Midbrain (tissue), 1 donor: ENCODE data around the gene DIS3L2.
"Not testable (repeated sequence)": the region's sequence is repeated elsewhere in the genome, so short reads cannot be mapped to it uniquely, and the experiment has no call there.

ENCODE experiments used
- DNase-seq: peaks from one replicate; lab custom pipeline; 2025; lab: John Stamatoyannopoulos, UW

The DIS3L2 gene

DNA sequence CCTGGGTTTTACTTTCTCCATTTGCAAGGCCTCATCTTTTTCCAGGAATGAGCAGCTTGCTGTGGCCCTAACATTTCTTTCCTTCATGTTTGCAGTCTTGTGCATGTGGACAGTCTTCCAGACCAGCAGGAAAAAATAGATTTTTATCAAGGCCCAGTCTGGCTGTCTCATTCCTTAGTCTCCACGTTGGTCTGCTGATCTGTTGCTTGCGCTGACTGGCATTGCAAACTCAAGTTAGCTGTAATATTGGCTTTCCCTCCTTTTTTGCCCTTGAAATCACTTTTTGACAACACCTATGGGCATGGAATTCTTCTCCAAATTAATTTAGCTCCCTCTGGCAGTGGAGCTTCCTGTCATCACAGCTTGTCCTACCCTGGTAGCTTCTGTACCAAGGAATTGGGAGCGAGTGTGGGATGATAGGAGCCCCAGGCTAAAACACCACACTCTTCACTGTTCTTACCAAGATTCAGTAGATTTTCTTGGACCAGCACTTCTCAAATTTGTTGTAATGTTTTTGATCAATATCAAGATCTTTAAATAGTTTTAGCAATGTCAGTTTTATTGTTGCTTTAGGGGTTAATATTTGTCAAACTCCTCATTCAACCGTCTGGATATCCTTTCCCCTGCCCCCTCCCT is 48.2 kb downstream of the DIS3L2 start:
- no peak for DNase-seq

GRCh38 chr2:232013701-232014353 is 52.3 kb downstream of the DIS3L2 start:
- DNase-seq = no peak

GRCh38 chr2:232014681-232015080 is 53.2 kb downstream of the DIS3L2 start:
- DNase-seq = no peak

- no peak for DNase-seq
Measured at GRCh38 chr2:232018181-232018580, 56.7 kb downstream of the DIS3L2 start.

DNA sequence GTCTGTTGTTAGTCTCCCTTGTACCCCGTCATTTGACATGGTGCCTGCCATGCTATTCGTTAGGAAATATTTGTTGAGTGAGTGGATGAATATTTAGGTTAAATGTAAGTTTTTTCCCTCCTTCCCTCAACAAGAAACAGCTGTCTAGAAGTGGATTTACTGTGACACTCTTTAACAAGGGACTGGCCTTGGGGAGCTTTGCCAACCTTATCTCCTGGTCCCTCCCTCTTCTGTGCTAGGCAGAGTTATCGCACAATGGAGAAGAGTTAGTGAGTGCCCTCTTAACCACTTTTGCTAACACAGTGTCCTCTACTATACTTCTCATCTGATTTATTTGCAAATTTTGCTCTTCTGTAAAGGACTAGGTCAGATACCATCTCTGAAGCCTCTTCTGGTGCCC is 61.2 kb downstream of the DIS3L2 start:
- no peak for DNase-seq

DNA sequence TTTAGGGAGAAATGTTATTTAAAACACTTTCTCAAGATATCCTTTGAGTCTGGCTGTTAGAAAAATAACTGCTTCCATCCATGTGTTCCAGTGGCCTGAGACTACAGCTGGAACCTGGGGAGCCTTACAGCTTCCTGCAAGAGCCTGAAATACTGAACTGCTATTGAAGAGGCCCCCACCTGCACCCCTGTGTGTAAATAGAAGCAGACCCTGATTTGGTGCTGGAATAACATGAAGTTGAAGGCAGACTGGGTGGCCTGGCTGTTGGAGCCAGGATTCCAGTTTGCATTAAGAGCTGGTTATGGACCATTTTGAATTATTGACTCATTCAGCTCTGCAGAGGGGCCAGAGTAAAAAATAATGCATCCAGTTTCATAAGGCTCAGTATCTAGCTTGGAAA is 61.9 kb downstream of the DIS3L2 start:
- no peak for DNase-seq

GRCh38 chr2:232024457-232024856 is 62.9 kb downstream of the DIS3L2 start:
- DNase-seq = no peak

- DNase-seq = no peak
Measured at GRCh38 chr2:232026910-232027309, 65.4 kb downstream of the DIS3L2 start.

GRCh38 chr2:232027530-232027929 is 66.0 kb downstream of the DIS3L2 start:
- no peak for DNase-seq

GRCh38 chr2:232028071-232028470 is 66.6 kb downstream of the DIS3L2 start:
- DNase-seq = no peak

GRCh38 chr2:232028631-232029030 is 67.1 kb downstream of the DIS3L2 start:
- no peak for DNase-seq

DNA sequence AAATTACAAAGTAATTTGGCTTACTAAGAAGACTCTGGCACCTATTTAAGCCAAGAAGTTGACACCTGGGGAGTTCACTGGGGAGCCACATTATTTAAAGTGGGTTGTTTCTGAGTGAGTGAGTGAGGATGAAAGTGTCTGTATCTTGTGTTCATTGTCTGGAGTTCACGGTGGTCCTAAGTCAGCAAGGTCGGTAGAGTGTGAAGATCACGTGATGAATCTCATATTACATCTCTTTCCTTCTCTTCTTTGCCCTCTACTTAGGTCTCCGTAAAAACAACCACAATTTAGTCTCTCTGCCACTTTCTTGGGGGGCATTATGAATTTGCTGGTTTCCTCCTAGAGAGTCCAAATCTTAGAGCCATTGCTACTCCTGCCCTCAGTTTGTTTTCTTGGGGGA is 67.8 kb downstream of the DIS3L2 start:
- no peak for DNase-seq

- no peak for DNase-seq
Measured at GRCh38 chr2:232030229-232030628, 68.7 kb downstream of the DIS3L2 start.

DNA sequence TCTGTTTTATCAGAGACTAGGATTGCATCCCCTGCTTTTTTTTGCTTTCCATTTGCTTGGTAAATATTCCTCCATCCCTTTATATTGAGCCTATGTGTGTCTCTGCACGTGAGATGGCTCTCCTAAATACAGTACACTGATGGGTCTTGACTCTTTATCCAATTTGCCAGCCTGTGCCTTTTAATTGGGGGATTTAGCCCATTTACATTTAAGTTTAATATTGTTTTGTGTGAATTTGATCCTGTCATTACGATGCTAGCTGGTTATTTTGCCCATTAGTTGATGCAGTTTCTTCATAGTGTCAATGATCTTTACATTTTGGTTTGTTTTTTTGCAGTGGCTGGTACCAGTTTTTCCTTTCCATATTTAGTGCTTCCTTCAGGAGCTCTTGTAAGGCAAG is 73.8 kb downstream of the DIS3L2 start:
- not testable (repeated sequence) for DNase-seq

DNA sequence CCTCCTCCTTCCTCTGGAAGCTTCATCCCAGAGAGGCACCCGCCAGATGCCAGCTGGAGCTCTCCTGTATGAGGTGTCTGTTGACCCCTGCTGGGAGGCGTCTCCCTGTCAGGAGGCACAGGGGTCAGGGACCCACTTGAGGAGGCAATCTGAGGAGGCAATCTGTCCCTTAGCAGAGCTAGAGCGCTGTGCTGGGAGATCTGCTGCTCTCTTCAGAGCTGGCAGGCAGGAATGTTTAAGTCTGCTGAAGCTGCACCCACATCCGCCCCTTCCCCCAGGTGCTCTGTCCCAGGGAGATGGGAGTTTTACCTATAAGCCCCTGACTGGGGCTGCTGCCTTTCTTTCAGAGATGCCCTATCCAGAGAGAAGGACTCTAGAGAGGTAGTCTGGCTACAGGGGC is 75.4 kb downstream of the DIS3L2 start:
- DNase-seq = not testable (repeated sequence)

- DNase-seq = no peak
Measured at GRCh38 chr2:232038251-232038880, 76.9 kb downstream of the DIS3L2 start.

DNA sequence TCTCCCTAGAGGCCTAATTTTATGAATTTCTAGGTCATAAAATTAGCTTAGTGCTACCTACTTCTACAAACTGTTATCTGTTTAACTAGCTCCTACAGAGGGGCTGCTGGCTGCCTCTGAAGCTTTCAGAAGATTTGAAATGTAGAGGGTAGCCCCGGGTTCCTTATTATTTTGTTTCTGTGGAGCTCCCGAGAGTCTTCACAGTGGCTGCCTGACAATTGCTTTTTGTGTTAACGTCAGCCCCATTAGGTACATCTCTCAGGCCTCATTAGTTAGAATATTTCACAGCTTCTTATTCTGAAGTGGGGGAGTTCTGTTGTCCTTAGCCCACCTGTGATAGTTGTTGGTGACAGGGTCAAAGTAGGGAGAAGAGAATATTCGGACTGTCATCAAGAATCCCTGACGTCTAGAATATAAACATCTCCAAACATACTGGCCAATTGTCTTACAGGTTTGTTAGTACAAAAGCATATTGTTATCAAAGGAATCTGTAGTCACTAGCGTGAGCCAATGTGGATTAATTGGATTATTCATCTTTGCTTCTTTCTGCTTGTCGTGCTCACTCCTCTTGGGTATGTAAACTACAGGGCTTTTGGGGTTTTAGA is 77.5 kb downstream of the DIS3L2 start:
- DNase-seq = peak; percentile 53

DNA sequence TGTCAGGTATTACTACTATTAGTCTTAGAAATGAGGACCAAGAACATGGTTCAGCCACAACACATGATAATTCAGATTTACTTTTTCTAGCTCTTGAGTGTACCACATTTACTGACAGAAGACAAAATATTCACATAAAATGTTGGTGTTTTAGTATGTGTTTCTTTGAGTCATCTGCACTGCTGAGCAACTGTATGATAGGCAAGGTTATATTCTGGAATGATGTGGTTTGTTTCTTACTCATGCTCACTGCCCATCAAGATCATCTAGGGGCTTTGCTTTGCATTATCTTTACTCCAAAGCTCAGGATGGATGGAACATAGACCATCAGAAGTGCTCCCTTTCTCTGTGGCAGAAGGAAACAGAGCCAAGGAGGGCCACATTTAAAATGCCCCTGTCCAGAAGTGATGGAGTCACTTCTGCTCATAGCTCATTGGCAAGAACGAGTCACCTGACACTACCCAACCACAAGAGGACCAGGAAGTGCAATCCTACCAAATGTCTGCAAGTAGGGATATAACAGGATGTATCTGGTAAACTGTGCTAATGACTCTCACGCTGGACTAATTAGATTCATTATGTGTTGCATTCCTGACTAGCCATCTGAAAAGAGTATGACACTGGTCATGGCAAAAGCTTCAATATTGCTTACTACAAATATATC is 81.5 kb downstream of the DIS3L2 start:
- DNase-seq = no peak

- no peak for DNase-seq
Measured at GRCh38 chr2:232043966-232044365, 82.5 kb downstream of the DIS3L2 start.

DNA sequence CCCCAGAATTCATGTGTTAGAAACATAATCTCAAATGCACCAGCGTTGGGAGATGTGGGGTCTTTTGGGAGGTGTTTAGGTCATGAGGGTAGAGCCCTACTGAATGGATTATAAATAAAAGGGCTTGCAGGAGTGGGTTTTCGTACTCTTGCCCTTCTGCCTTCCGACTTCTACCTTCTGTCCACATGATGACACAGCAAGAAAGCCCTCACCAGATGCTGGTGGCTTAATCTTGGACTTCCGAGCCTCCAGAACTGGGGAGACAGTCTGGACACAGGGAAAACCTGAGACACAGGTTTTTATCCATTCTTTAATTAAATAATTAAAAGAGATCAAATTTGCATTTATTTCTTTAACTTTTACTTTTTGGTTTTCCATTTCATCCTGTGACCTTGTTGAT is 87.8 kb downstream of the DIS3L2 start:
- DNase-seq = no peak

DNA sequence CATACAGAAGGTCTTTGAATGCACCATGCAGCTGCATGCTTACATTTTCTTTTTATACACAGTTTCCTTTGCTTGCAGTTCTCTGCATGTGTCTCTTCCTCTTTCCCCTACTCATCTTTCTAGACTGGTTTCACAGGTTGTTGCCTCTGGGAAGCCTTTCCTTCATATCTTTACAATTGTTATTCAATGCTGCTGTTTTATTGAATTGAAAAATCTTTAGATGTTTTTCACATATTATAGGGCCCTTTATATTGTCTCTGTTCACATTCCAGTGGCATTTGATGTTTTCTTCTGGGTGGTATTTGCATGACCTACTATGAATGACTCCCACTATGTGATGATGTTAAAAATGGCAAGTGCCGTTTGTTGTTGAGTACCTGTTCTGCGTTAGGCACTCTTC is 91.1 kb downstream of the DIS3L2 start:
- no peak for DNase-seq

- DNase-seq = no peak
Measured at GRCh38 chr2:232053777-232054176, 92.3 kb downstream of the DIS3L2 start.
